Measurements from ENCODE around the gene TMTC4.

- TF ChIP-seq CTCF (IDR thresholded peaks at IDR 0.05) (no peak), EP300 (IDR thresholded peaks at IDR 0.05) (no peak)
Observed at GRCh38 chr13:100561158-100561499, 113.5 kb downstream of the TMTC4 start.

All from tibial nerve (tissue), 4 donors.